ENCODE data around the gene DAZL.
"Not testable (repeated sequence)": the region's sequence is repeated elsewhere in the genome, so short reads cannot be mapped to it uniquely, and the experiment has no call there.

DAZL gene

GRCh38 chr3:16604887-16605602 lies at the start of gene DAZL:
DAZL (minus strand) TSS chr3:16605423; CDS start chr3:16605205, 218 bp downstream.
- no peak for FAIRE-seq

- FAIRE-seq: no peak
These were observed 49.8 kb upstream of the DAZL start for GRCh38 chr3:16654976-16655375.

GRCh38 chr3:16653712-16654111 lies 48.5 kb upstream of the DAZL start:
- no peak for FAIRE-seq

GRCh38 chr3:16647668-16648067 lies 42.4 kb upstream of the DAZL start:
- FAIRE-seq: no peak

- FAIRE-seq: no peak
These were observed 34.6 kb upstream of the DAZL start for GRCh38 chr3:16639806-16640205.

- FAIRE-seq: no peak
These were observed 28.7 kb upstream of the DAZL start for GRCh38 chr3:16633948-16634347.

- FAIRE-seq: no peak
These were observed 27.2 kb upstream of the DAZL start for GRCh38 chr3:16632395-16632794.

- no peak for FAIRE-seq
These were observed 13.5 kb upstream of the DAZL start for GRCh38 chr3:16618721-16619120.

GRCh38 chr3:16617155-16617554 lies 11.9 kb upstream of the DAZL start:
- not testable (repeated sequence) for FAIRE-seq

GRCh38 chr3:16616083-16616482 lies 10.9 kb upstream of the DAZL start:
- no peak for FAIRE-seq

GRCh38 chr3:16614033-16615031 lies 9.1 kb upstream of the DAZL start:
- FAIRE-seq: no peak

- FAIRE-seq: no peak
These were observed 4.8 kb upstream of the DAZL start for GRCh38 chr3:16609927-16610580.

- no peak for FAIRE-seq
These were observed 3.6 kb upstream of the DAZL start for GRCh38 chr3:16608816-16609215.

GRCh38 chr3:16607718-16608117 lies 2.5 kb upstream of the DAZL start:
- no peak for FAIRE-seq

- FAIRE-seq: no peak
These were observed 1.2 kb upstream of the DAZL start for GRCh38 chr3:16606398-16606797.

GRCh38 chr3:16605966-16606365 lies 743 bp upstream of the DAZL start:
- no peak for FAIRE-seq

GRCh38 chr3:16604433-16604832 lies 790 bp downstream of the DAZL start:
- FAIRE-seq: no peak

GRCh38 chr3:16601537-16602005 lies 3.7 kb downstream of the DAZL start:
- no peak for FAIRE-seq

- FAIRE-seq: peak; percentile 85
These were observed 4.3 kb downstream of the DAZL start for GRCh38 chr3:16600780-16601536.

GRCh38 chr3:16599694-16600093 lies 5.5 kb downstream of the DAZL start:
- FAIRE-seq: no peak

- no peak for FAIRE-seq
These were observed 8.7 kb downstream of the DAZL start for GRCh38 chr3:16596352-16597032.

GRCh38 chr3:16595778-16596177 lies 9.4 kb downstream of the DAZL start:
- no peak for FAIRE-seq

All from TTC549 (cell line).